ENCODE measurements around the gene CLTA.

DNA sequence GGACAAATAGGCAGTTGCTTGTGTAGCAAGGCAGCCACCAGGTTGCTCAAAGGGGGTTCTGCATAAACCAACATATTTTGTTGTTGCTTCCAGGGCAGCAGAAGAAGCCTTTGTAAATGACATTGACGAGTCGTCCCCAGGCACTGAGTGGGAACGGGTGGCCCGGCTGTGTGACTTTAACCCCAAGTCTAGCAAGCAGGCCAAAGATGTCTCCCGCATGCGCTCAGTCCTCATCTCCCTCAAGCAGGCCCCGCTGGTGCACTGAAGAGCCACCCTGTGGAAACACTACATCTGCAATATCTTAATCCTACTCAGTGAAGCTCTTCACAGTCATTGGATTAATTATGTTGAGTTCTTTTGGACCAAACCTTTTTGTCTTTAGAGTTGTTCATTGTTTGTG is 20.8 kb downstream of the CLTA start:
- TF ChIP-seq, protein P1, sequence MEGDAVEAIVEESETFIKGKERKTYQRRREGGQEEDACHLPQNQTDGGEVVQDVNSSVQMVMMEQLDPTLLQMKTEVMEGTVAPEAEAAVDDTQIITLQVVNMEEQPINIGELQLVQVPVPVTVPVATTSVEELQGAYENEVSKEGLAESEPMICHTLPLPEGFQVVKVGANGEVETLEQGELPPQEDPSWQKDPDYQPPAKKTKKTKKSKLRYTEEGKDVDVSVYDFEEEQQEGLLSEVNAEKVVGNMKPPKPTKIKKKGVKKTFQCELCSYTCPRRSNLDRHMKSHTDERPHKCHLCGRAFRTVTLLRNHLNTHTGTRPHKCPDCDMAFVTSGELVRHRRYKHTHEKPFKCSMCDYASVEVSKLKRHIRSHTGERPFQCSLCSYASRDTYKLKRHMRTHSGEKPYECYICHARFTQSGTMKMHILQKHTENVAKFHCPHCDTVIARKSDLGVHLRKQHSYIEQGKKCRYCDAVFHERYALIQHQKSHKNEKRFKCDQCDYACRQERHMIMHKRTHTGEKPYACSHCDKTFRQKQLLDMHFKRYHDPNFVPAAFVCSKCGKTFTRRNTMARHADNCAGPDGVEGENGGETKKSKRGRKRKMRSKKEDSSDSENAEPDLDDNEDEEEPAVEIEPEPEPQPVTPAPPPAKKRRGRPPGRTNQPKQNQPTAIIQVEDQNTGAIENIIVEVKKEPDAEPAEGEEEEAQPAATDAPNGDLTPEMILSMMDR (conservative IDR thresholded peaks at IDR 0.05; ENCODE audit: low read length) = no peak
- TF ChIP-seq EZH2phosphoT487 (IDR thresholded peaks at IDR 0.05; ENCODE audit: borderline replicate concordance, low read depth, low read length) = no peak
